MCF 10A (cell line): ENCODE measurements around the gene ADK. TPM values are rescaled to one million over a fixed set of nuclear protein-coding genes. Genes with fewer than 3 reads are reported as not detected.

ENCODE experiments used
- BruUV-seq: library from RNA; stranded (reverse); fragments of 400-500 nt; replicated peaks from 2 replicates; lab custom pipeline; 2021; lab: Mats Ljungman, UMichigan
- CTCF ChIA-PET: fragments of 300-600 bp; sonication (Branson Sonifier 250); formaldehyde crosslinking; extraction: SDS; loops from one replicate; lab custom pipeline; 2021; ENCODE audit warnings: antibody characterized with exemption, inconsistent platforms; lab: Yijun Ruan, JAX
- POLR2A ChIA-PET: fragments of 300-600, 350-650 bp; sonication (Branson Sonifier 250); formaldehyde crosslinking; extraction: SDS; loops from one replicate; lab custom pipeline; 2020; ENCODE audit warnings: antibody characterized with exemption, inconsistent platforms; lab: Yijun Ruan, JAX
- DNase-seq: peaks from one replicate; pipeline ENCODE4 v3.0.0-alpha.2; 2018; ENCODE audit not compliant: unreplicated experiment
- H3K27ac Mint-ChIP-seq: one replicate; pipeline ENCODE4 v1.8.0; 2022; ENCODE audit warnings: mild to moderate bottlenecking, low read depth, mixed read lengths; ENCODE audit not compliant: unreplicated experiment
- H3K27me3 Mint-ChIP-seq: one replicate; pipeline ENCODE4 v1.8.0; 2022; ENCODE audit warnings: mixed read lengths; ENCODE audit not compliant: insufficient read depth, unreplicated experiment
- H3K36me3 Mint-ChIP-seq: one replicate; pipeline ENCODE4 v1.8.0; 2022; ENCODE audit warnings: mild to moderate bottlenecking, moderate library complexity, mixed read lengths; ENCODE audit not compliant: insufficient read depth, unreplicated experiment
- H3K4me1 Mint-ChIP-seq: one replicate; pipeline ENCODE4 v1.8.0; 2022; ENCODE audit warnings: mixed read lengths; ENCODE audit not compliant: insufficient read depth, unreplicated experiment
- H3K4me3 Mint-ChIP-seq: one replicate; pipeline ENCODE4 v1.8.0; 2022; ENCODE audit warnings: mild to moderate bottlenecking, moderate library complexity, mixed read lengths; ENCODE audit not compliant: unreplicated experiment
- H3K9me3 Mint-ChIP-seq: one replicate; pipeline ENCODE4 v1.8.0; 2022; ENCODE audit warnings: mixed read lengths; ENCODE audit not compliant: unreplicated experiment
- CTCF ChIP-seq: fragments of 200-600 bp; IDR thresholded peaks from one replicate; pipeline ENCODE4 v1.8.0; 2022; ENCODE audit warnings: antibody characterized with exemption, mild to moderate bottlenecking; ENCODE audit not compliant: unreplicated experiment
- intact Hi-C: fragments of 100-400 bp; cut with micrococcal nuclease; formaldehyde crosslinking; loops from 2 replicates; pipeline ENCODE4 v1.14.1; 2022
- total RNA-seq: library from RNA; stranded (reverse); gene quantifications from 2 replicates; pipeline ENCODE4 v1.2.3, GENCODE V29; 2022

Gene ADK
- total RNA-seq, 1 experiment from 2014 or later = 98.6 TPM

- CTCF ChIA-PET = no interaction called here
- TF ChIP-seq CTCF = no peak
- H3K27me3 Mint-ChIP-seq = no peaks in the 10 kb centered on the region
- DNase-seq = no peak
- H3K27ac Mint-ChIP-seq = no peak overlapping the region
- no TSS peak for BruUV-seq
- H3K36me3 Mint-ChIP-seq = peaks cover 31% of the 10 kb centered on the region
- POLR2A ChIA-PET = no interaction called here
- H3K4me1 Mint-ChIP-seq = no peaks in the 10 kb centered on the region
- no peak overlapping the region for H3K4me3 Mint-ChIP-seq
- intact Hi-C loops = no loop called here
- no peaks in the 10 kb centered on the region for H3K9me3 Mint-ChIP-seq
Observed at GRCh38 chr10:74674927-74675326, 523.9 kb downstream of the ADK start.

GRCh38 chr10:74675484-74675883 is 524.5 kb downstream of the ADK start:
- no peak for DNase-seq
- CTCF ChIA-PET = no interaction called here
- BruUV-seq = no TSS peak
- Mint-ChIP-seq H3K27ac (no peak overlapping the region), H3K27me3 (no peaks in the 10 kb centered on the region), H3K9me3 (no peaks in the 10 kb centered on the region), H3K4me1 (no peaks in the 10 kb centered on the region), H3K4me3 (no peak overlapping the region), H3K36me3 (peaks cover 31% of the 10 kb centered on the region)
- no peak for TF ChIP-seq CTCF
- intact Hi-C loops = no loop called here
- POLR2A ChIA-PET = no interaction called here

DNA sequence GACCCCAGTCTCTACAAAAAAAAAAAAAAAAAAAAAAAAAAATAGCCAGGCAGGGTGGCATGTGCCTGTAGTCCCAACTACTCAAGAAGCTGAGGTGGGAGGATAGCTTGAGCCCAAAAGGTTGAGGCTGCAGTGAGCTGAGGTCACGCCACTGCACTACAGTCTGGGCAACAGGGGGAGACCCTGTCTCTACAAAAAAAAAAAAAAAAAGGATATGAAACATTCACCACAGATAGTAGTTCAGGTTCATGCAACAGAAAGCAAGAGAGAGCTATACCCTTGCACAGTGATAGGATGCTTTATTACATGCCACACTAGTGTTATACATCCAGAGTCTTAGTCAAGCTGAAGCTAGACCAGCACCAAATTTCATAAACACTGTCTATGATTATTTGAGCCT is 526.9 kb downstream of the ADK start:
- POLR2A ChIA-PET = no interaction called here
- no peak for DNase-seq
- CTCF ChIA-PET = interaction anchor here (0.6 kb wide), 1 partner anchor 431 kb away, joined by 4 read pairs; a partner anchor contains a TSS
- H3K9me3 Mint-ChIP-seq = no peaks in the 10 kb centered on the region
- no TSS peak for BruUV-seq
- no peak overlapping the region for H3K27ac Mint-ChIP-seq
- no peaks in the 10 kb centered on the region for H3K27me3 Mint-ChIP-seq
- H3K36me3 Mint-ChIP-seq = peaks cover 28% of the 10 kb centered on the region
- no peak for TF ChIP-seq CTCF
- no peaks in the 10 kb centered on the region for H3K4me1 Mint-ChIP-seq
- H3K4me3 Mint-ChIP-seq = no peak overlapping the region
- intact Hi-C loops = no loop called here

GRCh38 chr10:74681917-74682627 is 531.1 kb downstream of the ADK start:
- Mint-ChIP-seq H3K9me3 (no peaks in the 10 kb centered on the region), H3K36me3 (peaks cover 17% of the 10 kb centered on the region), H3K4me3 (no peak overlapping the region), H3K27ac (no peak overlapping the region), H3K27me3 (no peaks in the 10 kb centered on the region), H3K4me1 (no peaks in the 10 kb centered on the region)
- intact Hi-C loops = no loop called here
- POLR2A ChIA-PET = interaction anchor here (0.9 to 1.0 kb wide), 2 partner anchors 25 to 222 kb away, joined by 3 to 6 read pairs; no protein-coding TSS in a partner anchor
- no peak for TF ChIP-seq CTCF
- CTCF ChIA-PET = interaction anchor here (0.5 to 0.6 kb wide), 3 partner anchors 50 to 556 kb away, joined by 3 read pairs; a partner anchor contains a TSS
- no peak for DNase-seq
- no TSS peak for BruUV-seq
